ENCODE results near the gene NFKB1. TPM values are rescaled to one million over a fixed set of nuclear protein-coding genes. Genes with fewer than 3 reads are reported as not detected.
A peak's percentile ranks its signal among the peaks of the same experiment; 100 is the strongest.

The NFKB1 gene
- total and polyA plus RNA-seq, 10 of the 15 experiments (the other 5 are each of a cell fraction or from before 2014, with no cell fraction given), result 8.7 to 110 (median 57.3) TPM

DNA sequence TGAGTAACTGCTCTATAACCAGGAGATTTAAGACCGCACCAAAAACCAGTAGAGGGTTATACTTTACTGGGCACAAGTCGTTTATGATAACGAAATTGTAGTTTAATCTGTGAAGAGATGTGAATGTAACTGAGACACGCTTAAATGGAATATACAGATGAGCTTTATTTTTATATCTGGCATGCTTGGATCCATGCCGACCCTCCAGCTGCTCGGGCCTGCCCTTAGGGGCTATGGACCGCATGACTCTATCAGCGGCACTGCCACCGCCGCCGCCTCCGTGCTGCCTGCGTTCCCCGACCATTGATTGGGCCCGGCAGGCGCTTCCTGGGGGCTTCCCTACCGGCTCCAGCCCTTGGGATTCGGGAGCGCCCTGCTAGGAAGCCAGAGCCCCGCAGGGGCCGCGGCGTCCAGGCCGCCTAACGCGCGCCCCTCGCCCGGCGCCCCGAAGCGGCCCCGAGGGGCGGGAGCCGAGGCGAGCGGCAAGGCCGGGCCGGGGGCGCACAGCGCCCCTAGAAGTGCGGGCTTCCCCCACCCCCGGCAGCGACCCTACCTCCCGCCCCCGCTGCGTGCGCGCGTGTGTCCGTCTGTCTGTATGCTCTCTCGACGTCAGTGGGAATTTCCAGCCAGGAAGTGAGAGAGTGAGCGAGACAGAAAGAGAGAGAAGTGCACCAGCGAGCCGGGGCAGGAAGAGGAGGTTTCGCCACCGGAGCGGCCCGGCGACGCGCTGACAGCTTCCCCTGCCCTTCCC, at the start of gene NFKB1 (continued):
- TF ChIP-seq ZNF592 (IDR thresholded peaks at IDR 0.05), result 0 out of 2 replicates have a peak, but pooled peaks have one; percentile 22
- TF ChIP-seq POU2F2 (IDR thresholded peaks at IDR 0.05; ENCODE audit: borderline replicate concordance, low read depth, low read length), result peak; percentile 69; the same call in 2 of the 3 replicates
- TF ChIP-seq, protein P1, sequence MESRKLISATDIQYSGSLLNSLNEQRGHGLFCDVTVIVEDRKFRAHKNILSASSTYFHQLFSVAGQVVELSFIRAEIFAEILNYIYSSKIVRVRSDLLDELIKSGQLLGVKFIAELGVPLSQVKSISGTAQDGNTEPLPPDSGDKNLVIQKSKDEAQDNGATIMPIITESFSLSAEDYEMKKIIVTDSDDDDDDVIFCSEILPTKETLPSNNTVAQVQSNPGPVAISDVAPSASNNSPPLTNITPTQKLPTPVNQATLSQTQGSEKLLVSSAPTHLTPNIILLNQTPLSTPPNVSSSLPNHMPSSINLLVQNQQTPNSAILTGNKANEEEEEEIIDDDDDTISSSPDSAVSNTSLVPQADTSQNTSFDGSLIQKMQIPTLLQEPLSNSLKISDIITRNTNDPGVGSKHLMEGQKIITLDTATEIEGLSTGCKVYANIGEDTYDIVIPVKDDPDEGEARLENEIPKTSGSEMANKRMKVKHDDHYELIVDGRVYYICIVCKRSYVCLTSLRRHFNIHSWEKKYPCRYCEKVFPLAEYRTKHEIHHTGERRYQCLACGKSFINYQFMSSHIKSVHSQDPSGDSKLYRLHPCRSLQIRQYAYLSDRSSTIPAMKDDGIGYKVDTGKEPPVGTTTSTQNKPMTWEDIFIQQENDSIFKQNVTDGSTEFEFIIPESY (IDR thresholded peaks at IDR 0.05), result no peak
- TF ChIP-seq, protein P2, sequence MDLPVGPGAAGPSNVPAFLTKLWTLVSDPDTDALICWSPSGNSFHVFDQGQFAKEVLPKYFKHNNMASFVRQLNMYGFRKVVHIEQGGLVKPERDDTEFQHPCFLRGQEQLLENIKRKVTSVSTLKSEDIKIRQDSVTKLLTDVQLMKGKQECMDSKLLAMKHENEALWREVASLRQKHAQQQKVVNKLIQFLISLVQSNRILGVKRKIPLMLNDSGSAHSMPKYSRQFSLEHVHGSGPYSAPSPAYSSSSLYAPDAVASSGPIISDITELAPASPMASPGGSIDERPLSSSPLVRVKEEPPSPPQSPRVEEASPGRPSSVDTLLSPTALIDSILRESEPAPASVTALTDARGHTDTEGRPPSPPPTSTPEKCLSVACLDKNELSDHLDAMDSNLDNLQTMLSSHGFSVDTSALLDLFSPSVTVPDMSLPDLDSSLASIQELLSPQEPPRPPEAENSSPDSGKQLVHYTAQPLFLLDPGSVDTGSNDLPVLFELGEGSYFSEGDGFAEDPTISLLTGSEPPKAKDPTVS (IDR thresholded peaks at IDR 0.05; ENCODE audit: low read depth, low read length), result no peak
- peak; percentile 59 for TF ChIP-seq GABPA (IDR thresholded peaks at IDR 0.05; ENCODE audit: low read depth)
- TF ChIP-seq MTA3 (IDR thresholded peaks at IDR 0.05; ENCODE audit: borderline replicate concordance, low read length), result no peak
- no peak for TF ChIP-seq ZBTB40 (IDR thresholded peaks at IDR 0.05; ENCODE audit: borderline replicate concordance)
- TF ChIP-seq JUND (IDR thresholded peaks at IDR 0.05; ENCODE audit: low read depth, low read length), result no peak
- TF ChIP-seq YY1 (IDR thresholded peaks at IDR 0.05; ENCODE audit: low read depth, low read length), result 0 out of 2 replicates have a peak, but pooled peaks have one; percentile 24
- TF ChIP-seq NBN (IDR thresholded peaks at IDR 0.05), result no peak
- TF ChIP-seq IRF4 (IDR thresholded peaks at IDR 0.05; ENCODE audit: low read depth, low read length), result peak; percentile 72
- 0 out of 2 replicates have a peak, but pooled peaks have one; percentile 17 for TF ChIP-seq ZNF207 (IDR thresholded peaks at IDR 0.05; ENCODE audit: borderline replicate concordance)
